GM10266 (cell line): ENCODE data around the gene CITED2.

ENCODE experiments used
- DNase-seq: peaks from one replicate; pipeline ENCODE4 v3.0.0; 2012; ENCODE audit errors: extremely low spot score
- TF ChIP-seq, protein P1 (sequence below): IDR thresholded peaks from 2 replicates; pipeline ENCODE4 v1.5.1; 2012; ENCODE audit warnings: mild to moderate bottlenecking, low read depth; ENCODE audit not compliant: control insufficient read depth, insufficient read depth; ENCODE audit errors: missing control alignments

CITED2 gene

GRCh38 chr6:139361211-139361610, 13.2 kb downstream of the CITED2 start:
- no peak for DNase-seq
- TF ChIP-seq, protein P1, sequence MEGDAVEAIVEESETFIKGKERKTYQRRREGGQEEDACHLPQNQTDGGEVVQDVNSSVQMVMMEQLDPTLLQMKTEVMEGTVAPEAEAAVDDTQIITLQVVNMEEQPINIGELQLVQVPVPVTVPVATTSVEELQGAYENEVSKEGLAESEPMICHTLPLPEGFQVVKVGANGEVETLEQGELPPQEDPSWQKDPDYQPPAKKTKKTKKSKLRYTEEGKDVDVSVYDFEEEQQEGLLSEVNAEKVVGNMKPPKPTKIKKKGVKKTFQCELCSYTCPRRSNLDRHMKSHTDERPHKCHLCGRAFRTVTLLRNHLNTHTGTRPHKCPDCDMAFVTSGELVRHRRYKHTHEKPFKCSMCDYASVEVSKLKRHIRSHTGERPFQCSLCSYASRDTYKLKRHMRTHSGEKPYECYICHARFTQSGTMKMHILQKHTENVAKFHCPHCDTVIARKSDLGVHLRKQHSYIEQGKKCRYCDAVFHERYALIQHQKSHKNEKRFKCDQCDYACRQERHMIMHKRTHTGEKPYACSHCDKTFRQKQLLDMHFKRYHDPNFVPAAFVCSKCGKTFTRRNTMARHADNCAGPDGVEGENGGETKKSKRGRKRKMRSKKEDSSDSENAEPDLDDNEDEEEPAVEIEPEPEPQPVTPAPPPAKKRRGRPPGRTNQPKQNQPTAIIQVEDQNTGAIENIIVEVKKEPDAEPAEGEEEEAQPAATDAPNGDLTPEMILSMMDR = no peak

- TF ChIP-seq, protein P1 = no peak
- DNase-seq = no peak
Measured at GRCh38 chr6:139356924-139357323, 17.5 kb downstream of the CITED2 start.

DNA sequence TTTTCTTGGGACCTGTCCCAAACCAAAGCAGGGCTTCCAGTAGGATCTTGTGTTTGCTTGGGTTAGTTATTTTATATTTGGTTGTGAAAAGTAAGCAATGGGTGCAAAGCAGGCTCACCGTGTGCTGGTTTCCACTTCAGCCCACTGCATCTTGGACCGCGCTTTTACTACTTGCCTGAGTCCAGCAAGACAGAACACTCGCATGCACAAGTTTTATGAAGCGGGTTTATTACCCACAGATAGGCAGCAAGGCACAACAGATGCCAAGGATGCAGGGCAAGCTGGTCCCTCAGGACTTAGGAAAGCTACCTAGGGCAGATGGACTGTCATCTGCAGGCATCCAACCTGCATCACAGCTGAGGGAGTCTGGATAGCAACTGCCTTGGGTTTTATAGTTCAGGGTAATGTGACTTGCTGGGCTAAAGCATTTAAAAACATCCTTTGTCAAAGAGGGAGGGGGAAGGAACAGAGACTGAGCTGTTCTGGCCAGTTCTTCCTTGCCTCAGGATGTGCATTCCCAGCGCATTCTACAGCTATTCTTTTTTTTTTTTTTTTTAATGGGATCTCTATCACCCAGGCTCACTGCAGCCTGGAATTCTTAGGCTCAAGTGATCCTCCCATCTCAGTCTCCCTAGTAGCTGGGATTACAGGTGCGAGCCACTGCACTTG, 18.5 kb downstream of the CITED2 start:
- TF ChIP-seq, protein P1 = no peak
- no peak for DNase-seq

GRCh38 chr6:139355172-139355571, 19.3 kb downstream of the CITED2 start:
- TF ChIP-seq, protein P1 = no peak
- no peak for DNase-seq

DNA sequence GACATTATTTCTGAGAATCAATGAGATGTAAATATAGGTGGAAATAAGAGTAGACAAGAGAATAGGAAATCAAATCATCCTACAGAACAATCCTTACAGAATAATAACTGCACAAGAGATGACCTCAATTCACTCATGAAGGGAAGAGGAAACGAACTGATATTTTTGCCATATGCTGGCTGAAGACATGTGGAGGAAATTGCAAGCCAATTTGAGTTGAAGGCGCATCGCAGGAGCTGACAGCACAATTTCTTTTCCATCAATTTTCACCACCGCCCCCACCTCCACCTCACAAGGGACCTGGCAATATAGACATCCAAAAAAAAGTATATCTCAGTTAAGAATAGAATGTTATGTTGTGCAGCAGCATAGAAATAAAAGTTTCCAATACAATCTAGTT, 20.3 kb downstream of the CITED2 start:
- DNase-seq = no peak
- TF ChIP-seq, protein P1 = no peak

- TF ChIP-seq, protein P1 = no peak
- no peak for DNase-seq
Measured at GRCh38 chr6:139349464-139350020, 24.9 kb downstream of the CITED2 start.

DNA sequence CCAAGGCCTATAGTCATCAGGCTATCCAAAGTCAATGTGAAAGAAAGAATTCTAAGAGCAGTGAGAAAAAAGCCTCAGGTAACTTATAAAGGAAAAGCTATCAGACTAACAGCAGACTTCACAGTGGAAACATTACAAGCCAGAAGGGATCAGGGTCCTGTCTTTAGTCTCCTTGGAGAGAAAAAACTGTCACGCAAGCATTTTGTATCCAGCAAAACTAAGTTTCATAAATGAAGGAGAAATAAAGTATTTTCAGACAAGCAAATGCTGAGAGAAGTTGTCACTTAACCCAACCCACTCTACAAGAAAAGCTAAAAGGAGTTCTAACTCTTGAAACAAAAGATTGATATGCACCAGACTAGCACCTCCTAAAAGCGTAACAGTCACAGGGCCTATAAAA, 28.1 kb downstream of the CITED2 start:
- TF ChIP-seq, protein P1 = no peak
- DNase-seq = no peak
